ENCODE data around the gene C1orf21.

The C1orf21 gene

DNA sequence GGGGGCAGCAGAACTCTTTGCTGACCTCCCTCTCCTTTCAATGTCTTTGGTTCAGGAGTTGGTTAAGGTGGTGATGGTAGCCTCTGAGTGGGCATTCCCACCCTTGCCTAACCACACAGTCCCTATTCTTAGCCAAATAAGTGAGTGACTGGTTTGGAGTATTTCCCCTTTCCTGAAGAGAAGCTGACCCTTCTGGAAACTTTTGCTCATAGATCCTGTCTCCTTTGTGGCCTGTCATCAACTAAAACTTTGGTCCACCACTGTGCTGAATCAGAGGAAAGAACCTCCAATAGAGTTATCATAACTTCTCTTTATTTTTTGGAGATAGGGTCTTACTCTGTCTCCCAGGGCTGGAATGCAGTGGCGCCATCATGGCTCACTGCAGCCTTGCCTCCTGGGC lies 31.1 kb downstream of the C1orf21 start:
- Histone ChIP-seq H3K36me3 (ENCODE audit: insufficient read depth, low read length) (no peaks in the 10 kb centered on the region), H3K9me3 (replicated peaks; ENCODE audit: low read length) (no peaks in the 10 kb centered on the region), H3K27me3 (ENCODE audit: control insufficient read depth, insufficient read depth, low read length) (no peaks in the 10 kb centered on the region), H3K4me3 (ENCODE audit: low read length) (no peak overlapping the region), H3K4me1 (ENCODE audit: control insufficient read depth, insufficient read depth, low read length) (peaks cover 7% of the 10 kb centered on the region), H3K9ac (ENCODE audit: low read depth, low read length) (no peak overlapping the region), H3K4me2 (ENCODE audit: low read length) (no peak overlapping the region)

DNA sequence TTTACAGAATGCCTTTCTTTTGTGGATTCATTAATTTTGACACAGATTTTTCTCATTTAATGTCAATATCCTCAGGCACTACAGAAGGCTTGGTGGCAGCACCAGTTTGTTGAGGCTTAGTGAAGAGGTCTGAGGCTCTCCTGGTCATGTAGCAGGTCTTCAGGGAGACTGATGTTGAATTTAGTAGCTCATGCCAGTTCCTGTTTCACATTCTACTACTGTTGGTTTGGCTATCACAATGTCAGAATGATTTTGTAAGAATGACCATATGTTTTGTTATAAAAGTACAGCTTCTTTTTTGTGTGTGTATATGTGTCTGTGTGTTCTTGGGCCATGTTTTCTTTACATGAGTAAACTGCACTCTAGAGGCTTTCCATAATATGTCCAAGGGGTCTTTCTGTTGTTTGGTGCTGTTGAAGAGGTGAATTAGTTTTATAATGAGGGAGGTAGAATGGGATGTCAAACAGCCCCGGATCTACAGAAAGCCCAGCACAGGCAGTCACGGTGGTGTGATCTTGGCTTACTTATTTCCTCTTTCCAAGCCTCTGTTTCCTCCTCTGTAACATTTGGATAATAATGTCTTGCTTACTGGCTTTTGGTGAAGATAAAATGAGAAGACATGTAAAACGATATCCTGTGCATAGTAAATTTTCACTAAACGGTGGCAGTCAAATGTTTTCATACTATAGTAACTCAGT lies 32.0 kb downstream of the C1orf21 start:
- no peak overlapping the region for H3K9ac ChIP-seq (ENCODE audit: low read depth, low read length)
- no peak overlapping the region for H3K4me3 ChIP-seq (ENCODE audit: low read length)
- H3K4me1 ChIP-seq (ENCODE audit: control insufficient read depth, insufficient read depth, low read length), result peaks cover 7% of the 10 kb centered on the region
- no peaks in the 10 kb centered on the region for H3K9me3 ChIP-seq (replicated peaks; ENCODE audit: low read length)
- no peaks in the 10 kb centered on the region for H3K27me3 ChIP-seq (ENCODE audit: control insufficient read depth, insufficient read depth, low read length)
- no peaks in the 10 kb centered on the region for H3K36me3 ChIP-seq (ENCODE audit: insufficient read depth, low read length)
- H3K4me2 ChIP-seq (ENCODE audit: low read length), result no peak overlapping the region

DNA sequence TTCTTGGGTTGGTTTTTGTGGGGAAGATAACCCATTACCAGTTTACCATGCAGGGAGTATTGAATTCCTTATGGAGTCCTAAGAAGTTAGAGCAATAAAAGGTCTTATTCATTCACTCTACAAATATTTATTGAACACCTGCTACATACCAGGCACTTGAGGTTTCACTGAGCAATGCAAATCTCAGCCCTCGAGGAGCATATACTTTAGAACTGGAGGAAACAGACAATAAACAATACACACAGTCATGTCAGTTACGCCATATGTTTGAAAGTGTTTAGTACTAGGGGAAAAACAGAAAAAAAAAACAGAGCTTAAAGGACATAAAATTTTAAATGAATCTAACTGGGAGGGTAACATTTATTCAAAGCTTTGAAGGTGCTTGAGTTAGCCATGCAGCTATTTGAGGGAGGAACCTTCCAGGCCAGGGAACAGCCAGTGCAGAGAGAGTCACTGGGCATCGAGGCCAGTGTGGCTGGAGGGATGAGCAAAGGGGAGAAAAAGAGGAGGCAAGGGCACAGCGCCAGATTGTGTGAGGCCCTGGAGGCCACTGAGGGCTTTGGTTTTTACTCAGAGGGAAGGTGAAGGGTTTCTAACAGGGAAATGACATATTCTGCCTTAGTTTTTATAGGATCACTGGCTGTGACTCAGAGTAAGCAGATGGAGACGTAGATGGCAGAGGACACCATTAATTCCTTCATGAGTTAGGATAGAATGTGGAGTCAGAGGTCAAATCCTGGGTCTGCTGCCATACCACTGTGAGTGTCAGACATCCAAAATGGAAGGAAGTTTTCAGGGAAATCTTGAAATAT lies 32.7 kb downstream of the C1orf21 start:
- H3K27me3 ChIP-seq (ENCODE audit: control insufficient read depth, insufficient read depth, low read length), result no peaks in the 10 kb centered on the region
- H3K4me1 ChIP-seq (ENCODE audit: control insufficient read depth, insufficient read depth, low read length), result peaks cover 7% of the 10 kb centered on the region
- no peaks in the 10 kb centered on the region for H3K9me3 ChIP-seq (replicated peaks; ENCODE audit: low read length)
- no peak overlapping the region for H3K4me2 ChIP-seq (ENCODE audit: low read length)
- no peak overlapping the region for H3K4me3 ChIP-seq (ENCODE audit: low read length)
- no peak overlapping the region for H3K9ac ChIP-seq (ENCODE audit: low read depth, low read length)
- no peaks in the 10 kb centered on the region for H3K36me3 ChIP-seq (ENCODE audit: insufficient read depth, low read length)

DNA sequence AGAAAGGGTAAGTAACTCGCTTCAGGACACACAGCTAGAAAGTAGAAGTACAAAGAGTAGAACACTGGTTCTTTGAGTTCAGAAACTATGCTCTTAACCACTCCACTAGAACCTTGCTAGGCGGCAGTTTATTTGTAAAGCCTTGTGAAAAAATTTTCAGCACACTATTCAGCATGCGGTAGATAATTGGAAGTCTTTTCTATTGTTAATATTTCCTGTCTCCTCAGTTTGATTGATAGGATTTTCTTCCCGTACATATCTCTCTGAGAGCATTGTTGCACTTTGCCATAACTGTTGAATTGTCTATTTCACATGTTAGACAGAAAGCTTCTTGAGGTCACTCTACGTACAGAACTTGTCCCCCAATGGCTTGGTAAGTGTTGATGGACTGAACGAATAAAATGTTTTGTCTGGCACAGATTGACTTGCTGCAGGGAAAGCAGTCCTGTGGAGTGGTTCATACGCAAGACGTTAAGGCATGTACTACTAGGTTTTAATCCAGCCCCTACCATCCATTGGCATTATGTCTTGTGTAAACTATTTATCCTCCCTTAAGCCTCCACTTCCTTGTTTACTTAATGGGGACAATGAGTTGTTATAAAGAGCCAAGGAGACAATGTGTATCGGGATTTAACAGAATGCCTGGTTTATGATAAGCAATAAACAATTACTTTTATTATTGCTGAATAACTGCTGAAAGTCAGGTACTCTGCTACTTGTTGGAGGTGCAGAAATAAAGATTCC lies 35.8 kb downstream of the C1orf21 start:
- Histone ChIP-seq H3K9ac (ENCODE audit: low read depth, low read length) (no peak overlapping the region), H3K4me1 (ENCODE audit: control insufficient read depth, insufficient read depth, low read length) (peaks cover 7% of the 10 kb centered on the region), H3K27me3 (ENCODE audit: control insufficient read depth, insufficient read depth, low read length) (no peaks in the 10 kb centered on the region), H3K4me3 (ENCODE audit: low read length) (no peak overlapping the region), H3K9me3 (replicated peaks; ENCODE audit: low read length) (no peaks in the 10 kb centered on the region), H3K4me2 (ENCODE audit: low read length) (no peak overlapping the region), H3K36me3 (ENCODE audit: insufficient read depth, low read length) (no peaks in the 10 kb centered on the region)

DNA sequence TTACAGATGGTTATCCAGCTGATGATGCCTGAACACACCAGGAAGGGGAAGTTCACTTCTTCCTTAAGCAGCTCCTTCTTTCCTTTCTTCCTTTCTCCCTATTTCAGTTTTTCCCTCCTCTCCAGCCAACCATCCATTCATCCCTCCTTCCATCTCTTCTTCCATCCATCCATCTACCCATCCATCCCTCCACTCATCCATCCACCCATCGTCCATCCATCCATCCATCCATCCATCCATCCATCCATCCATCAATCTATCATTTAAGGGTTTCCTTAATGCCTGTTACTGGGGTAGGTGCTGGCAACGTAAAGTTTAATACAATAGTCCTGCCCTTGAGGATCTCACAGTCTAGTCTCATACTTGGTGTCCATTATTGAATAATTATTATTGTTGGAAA lies 36.8 kb downstream of the C1orf21 start:
- Histone ChIP-seq H3K27me3 (ENCODE audit: control insufficient read depth, insufficient read depth, low read length) (no peaks in the 10 kb centered on the region), H3K4me1 (ENCODE audit: control insufficient read depth, insufficient read depth, low read length) (peaks cover 7% of the 10 kb centered on the region), H3K4me3 (ENCODE audit: low read length) (no peak overlapping the region), H3K9ac (ENCODE audit: low read depth, low read length) (no peak overlapping the region), H3K36me3 (ENCODE audit: insufficient read depth, low read length) (no peaks in the 10 kb centered on the region), H3K4me2 (ENCODE audit: low read length) (no peak overlapping the region), H3K9me3 (replicated peaks; ENCODE audit: low read length) (no peaks in the 10 kb centered on the region)

GRCh38 chr1:184424157-184424556 lies 37.3 kb downstream of the C1orf21 start:
- Histone ChIP-seq H3K9me3 (replicated peaks; ENCODE audit: low read length) (no peaks in the 10 kb centered on the region), H3K4me2 (ENCODE audit: low read length) (no peak overlapping the region), H3K36me3 (ENCODE audit: insufficient read depth, low read length) (no peaks in the 10 kb centered on the region), H3K9ac (ENCODE audit: low read depth, low read length) (no peak overlapping the region), H3K27me3 (ENCODE audit: control insufficient read depth, insufficient read depth, low read length) (no peaks in the 10 kb centered on the region), H3K4me3 (ENCODE audit: low read length) (no peak overlapping the region), H3K4me1 (ENCODE audit: control insufficient read depth, insufficient read depth, low read length) (peaks cover 7% of the 10 kb centered on the region)

DNA sequence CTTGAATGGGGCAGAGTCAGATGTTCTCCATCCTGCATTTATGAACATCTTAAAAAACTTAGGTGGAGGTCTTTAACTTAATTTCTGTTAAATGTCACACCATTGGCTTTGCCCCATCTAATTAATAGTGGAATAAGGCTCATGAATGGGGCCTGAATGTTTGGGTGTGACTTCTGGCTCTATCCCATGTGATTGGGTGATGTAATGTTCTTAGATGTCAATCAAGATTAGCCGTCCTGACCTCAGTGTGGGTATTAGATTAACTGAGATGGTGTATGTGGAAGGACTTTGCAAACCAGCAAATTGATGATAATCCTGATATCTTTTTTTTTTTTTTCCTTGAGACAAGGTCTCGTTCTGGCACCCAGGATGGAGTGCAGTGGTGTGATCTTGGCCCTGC lies 38.1 kb downstream of the C1orf21 start:
- H3K4me2 ChIP-seq (ENCODE audit: low read length), result no peak overlapping the region
- no peaks in the 10 kb centered on the region for H3K9me3 ChIP-seq (replicated peaks; ENCODE audit: low read length)
- no peak overlapping the region for H3K9ac ChIP-seq (ENCODE audit: low read depth, low read length)
- H3K36me3 ChIP-seq (ENCODE audit: insufficient read depth, low read length), result no peaks in the 10 kb centered on the region
- H3K4me1 ChIP-seq (ENCODE audit: control insufficient read depth, insufficient read depth, low read length), result peaks cover 2% of the 10 kb centered on the region
- H3K4me3 ChIP-seq (ENCODE audit: low read length), result no peak overlapping the region
- no peaks in the 10 kb centered on the region for H3K27me3 ChIP-seq (ENCODE audit: control insufficient read depth, insufficient read depth, low read length)

DNA sequence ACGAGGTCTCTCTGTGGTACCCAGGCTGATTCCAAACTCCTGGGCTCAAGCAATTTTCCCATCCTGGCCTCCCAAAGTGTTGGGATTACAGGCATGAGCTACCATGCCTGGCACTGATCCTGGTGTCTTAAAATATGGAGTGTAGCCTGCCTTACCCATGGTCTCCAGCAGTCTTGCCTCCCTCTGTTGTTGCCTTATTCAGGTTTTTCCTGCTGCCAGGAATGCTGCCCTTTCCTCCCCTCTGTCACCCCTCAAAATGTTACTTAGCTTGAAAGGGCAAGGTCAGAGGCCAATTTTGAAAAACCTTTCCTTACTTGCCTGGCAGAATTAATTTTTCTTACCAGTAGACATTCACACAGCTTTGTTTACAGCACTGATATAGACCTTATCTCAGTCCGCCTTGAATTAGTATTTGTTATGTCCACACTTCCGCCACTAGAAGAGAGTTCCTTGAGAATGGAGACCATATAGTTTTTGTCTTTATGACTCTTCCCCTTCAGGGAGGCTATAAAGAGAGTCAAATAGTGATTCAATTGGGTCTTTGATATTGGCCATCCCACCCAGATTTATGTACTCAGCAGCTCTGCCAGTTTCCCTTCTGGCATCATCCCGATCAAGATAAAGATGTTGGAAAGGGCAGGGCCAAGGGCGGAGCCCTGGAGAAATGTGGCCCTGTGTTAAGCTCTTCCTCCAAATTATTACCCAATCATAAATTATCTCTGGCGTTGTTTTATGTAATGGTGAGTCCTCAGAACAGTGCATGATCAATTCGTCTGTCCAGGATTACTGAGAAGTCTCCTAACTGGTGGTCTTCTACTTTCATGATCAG lies 38.8 kb downstream of the C1orf21 start:
- no peak overlapping the region for H3K9ac ChIP-seq (ENCODE audit: low read depth, low read length)
- no peaks in the 10 kb centered on the region for H3K27me3 ChIP-seq (ENCODE audit: control insufficient read depth, insufficient read depth, low read length)
- no peaks in the 10 kb centered on the region for H3K36me3 ChIP-seq (ENCODE audit: insufficient read depth, low read length)

GRCh38 chr1:184426278-184426674 lies 39.4 kb downstream of the C1orf21 start:
- H3K4me1 ChIP-seq (ENCODE audit: control insufficient read depth, insufficient read depth, low read length), result no peaks in the 10 kb centered on the region
- no peaks in the 10 kb centered on the region for H3K36me3 ChIP-seq (ENCODE audit: insufficient read depth, low read length)
- H3K4me3 ChIP-seq (ENCODE audit: low read length), result no peak overlapping the region
- H3K9ac ChIP-seq (ENCODE audit: low read depth, low read length), result no peak overlapping the region
- no peak overlapping the region for H3K4me2 ChIP-seq (ENCODE audit: low read length)
- H3K9me3 ChIP-seq (replicated peaks; ENCODE audit: low read length), result no peaks in the 10 kb centered on the region
- H3K27me3 ChIP-seq (ENCODE audit: control insufficient read depth, insufficient read depth, low read length), result no peaks in the 10 kb centered on the region

More for the DNA sequence above, 38.8 kb downstream of the C1orf21 start:
- Histone ChIP-seq H3K4me2 (ENCODE audit: low read length) (no peak overlapping the region), H3K9me3 (replicated peaks; ENCODE audit: low read length) (no peaks in the 10 kb centered on the region), H3K4me1 (ENCODE audit: control insufficient read depth, insufficient read depth, low read length) (no peaks in the 10 kb centered on the region), H3K4me3 (ENCODE audit: low read length) (no peak overlapping the region)

DNA sequence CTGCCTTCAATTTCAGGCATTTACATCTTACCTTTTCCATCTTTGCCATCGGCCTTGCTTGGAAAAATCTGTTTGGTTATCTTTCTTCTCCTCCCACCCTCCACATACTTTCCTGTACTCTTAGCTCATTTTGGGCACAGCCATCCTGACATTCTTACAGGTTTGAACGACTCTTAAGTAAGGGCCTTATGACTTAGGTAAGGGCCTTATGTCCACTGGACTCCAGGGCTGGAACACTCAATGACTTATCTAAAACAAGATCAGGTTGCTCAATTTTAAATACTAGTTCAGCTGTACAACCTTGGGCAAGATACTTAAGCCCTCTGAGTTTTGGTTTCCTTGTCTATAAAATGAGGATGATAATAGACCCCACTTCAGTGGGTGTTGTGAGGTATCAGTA lies 40.9 kb downstream of the C1orf21 start:
- Histone ChIP-seq H3K4me3 (ENCODE audit: low read length) (no peak overlapping the region), H3K36me3 (ENCODE audit: insufficient read depth, low read length) (no peaks in the 10 kb centered on the region), H3K9me3 (replicated peaks; ENCODE audit: low read length) (no peaks in the 10 kb centered on the region), H3K9ac (ENCODE audit: low read depth, low read length) (no peak overlapping the region), H3K4me2 (ENCODE audit: low read length) (no peak overlapping the region), H3K27me3 (ENCODE audit: control insufficient read depth, insufficient read depth, low read length) (no peaks in the 10 kb centered on the region), H3K4me1 (ENCODE audit: control insufficient read depth, insufficient read depth, low read length) (no peaks in the 10 kb centered on the region)

DNA sequence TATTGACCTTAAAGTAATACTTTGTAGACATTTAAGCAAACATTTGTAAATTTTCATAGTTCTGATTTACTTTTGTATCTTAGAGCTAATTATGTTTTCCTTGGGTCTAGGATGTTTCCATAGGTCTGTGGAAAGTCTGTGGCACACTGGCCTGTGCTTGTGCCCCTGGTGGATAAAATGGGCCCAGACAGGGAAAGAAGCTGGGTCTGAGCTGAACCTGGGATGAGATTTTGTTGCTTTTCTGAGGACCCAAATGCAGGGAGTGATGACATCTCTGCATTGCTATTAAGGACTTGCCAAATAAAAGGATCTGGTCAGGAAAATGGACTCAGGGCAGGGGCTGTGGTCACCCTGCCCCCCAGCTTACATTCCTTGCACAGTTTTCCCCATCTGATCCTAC lies 41.8 kb downstream of the C1orf21 start:
- H3K27me3 ChIP-seq (ENCODE audit: control insufficient read depth, insufficient read depth, low read length), result no peaks in the 10 kb centered on the region
- no peak overlapping the region for H3K4me3 ChIP-seq (ENCODE audit: low read length)

More for the DNA sequence above, 41.8 kb downstream of the C1orf21 start:
- Histone ChIP-seq H3K9me3 (replicated peaks; ENCODE audit: low read length) (no peaks in the 10 kb centered on the region), H3K9ac (ENCODE audit: low read depth, low read length) (no peak overlapping the region), H3K4me2 (ENCODE audit: low read length) (no peak overlapping the region), H3K4me1 (ENCODE audit: control insufficient read depth, insufficient read depth, low read length) (no peaks in the 10 kb centered on the region), H3K36me3 (ENCODE audit: insufficient read depth, low read length) (no peaks in the 10 kb centered on the region)

Data from skeletal muscle satellite cell (primary cell).